Fibroblast of villous mesenchyme (primary cell): ENCODE data around the gene PRPF6. TPM values are rescaled to one million over a fixed set of nuclear protein-coding genes. Genes with fewer than 3 reads are reported as not detected.
A peak's percentile ranks its signal among the peaks of the same experiment; 100 is the strongest.

Source experiments
- DNase-seq: peaks from one replicate; pipeline ENCODE4 v3.0.0-alpha.2; 2010; ENCODE audit warnings: low read depth
- H3K4me3 ChIP-seq: 2 replicates; pipeline ENCODE4 v1.5.1; 2011; ENCODE audit warnings: low read depth, mild to moderate bottlenecking, low read length
- CTCF ChIP-seq: IDR thresholded peaks from 2 replicates; pipeline ENCODE4 v1.5.1; 2012; ENCODE audit warnings: low read depth, mild to moderate bottlenecking, low read length; ENCODE audit not compliant: insufficient read depth
- total RNA-seq: library from RNA; depleted of rRNA; stranded (reverse); fragments of >200 nt; gene quantifications from 2 replicates; pipeline ENCODE4 v1.2.3, GENCODE V29; 2012

Gene PRPF6
- total RNA-seq, 1 donor, result 52.7 TPM

GRCh38 chr20:64003960-64004725 is 23.2 kb downstream of the PRPF6 start:
- peak; percentile 38 for DNase-seq
- no peak for TF ChIP-seq CTCF
- no peak overlapping the region for H3K4me3 ChIP-seq

- TF ChIP-seq CTCF, result no peak
- DNase-seq, result peak; percentile 62
- H3K4me3 ChIP-seq, result no peak overlapping the region
Observed at GRCh38 chr20:64005394-64005793, 24.5 kb downstream of the PRPF6 start.

GRCh38 chr20:64006490-64006889 is 25.6 kb downstream of the PRPF6 start:
- no peak for TF ChIP-seq CTCF
- H3K4me3 ChIP-seq, result no peak overlapping the region
- DNase-seq, result no peak

- no peak for TF ChIP-seq CTCF
- H3K4me3 ChIP-seq, result no peak overlapping the region
- no peak for DNase-seq
Observed at GRCh38 chr20:64006902-64007301, 26.0 kb downstream of the PRPF6 start.

GRCh38 chr20:64009811-64010387 is 29.0 kb downstream of the PRPF6 start:
- peak; percentile 57 for DNase-seq
- TF ChIP-seq CTCF, result no peak

GRCh38 chr20:64010711-64011237 is 29.8 kb downstream of the PRPF6 start:
- H3K4me3 ChIP-seq, result no peak overlapping the region
- DNase-seq, result peak; percentile 86
- no peak for TF ChIP-seq CTCF

More at GRCh38 chr20:64009811-64010387, 29.0 kb downstream of the PRPF6 start:
- no peak overlapping the region for H3K4me3 ChIP-seq
